ENCODE data around the gene RPL7L1.
"Not testable (repeated sequence)": the region's sequence is repeated elsewhere in the genome, so short reads cannot be mapped to it uniquely, and the experiment has no call there.

Gene RPL7L1

GRCh38 chr6:42891199-42891722 lies 11.8 kb downstream of the RPL7L1 start:
- no peak for DNase-seq (ENCODE audit: low spot score)

DNA sequence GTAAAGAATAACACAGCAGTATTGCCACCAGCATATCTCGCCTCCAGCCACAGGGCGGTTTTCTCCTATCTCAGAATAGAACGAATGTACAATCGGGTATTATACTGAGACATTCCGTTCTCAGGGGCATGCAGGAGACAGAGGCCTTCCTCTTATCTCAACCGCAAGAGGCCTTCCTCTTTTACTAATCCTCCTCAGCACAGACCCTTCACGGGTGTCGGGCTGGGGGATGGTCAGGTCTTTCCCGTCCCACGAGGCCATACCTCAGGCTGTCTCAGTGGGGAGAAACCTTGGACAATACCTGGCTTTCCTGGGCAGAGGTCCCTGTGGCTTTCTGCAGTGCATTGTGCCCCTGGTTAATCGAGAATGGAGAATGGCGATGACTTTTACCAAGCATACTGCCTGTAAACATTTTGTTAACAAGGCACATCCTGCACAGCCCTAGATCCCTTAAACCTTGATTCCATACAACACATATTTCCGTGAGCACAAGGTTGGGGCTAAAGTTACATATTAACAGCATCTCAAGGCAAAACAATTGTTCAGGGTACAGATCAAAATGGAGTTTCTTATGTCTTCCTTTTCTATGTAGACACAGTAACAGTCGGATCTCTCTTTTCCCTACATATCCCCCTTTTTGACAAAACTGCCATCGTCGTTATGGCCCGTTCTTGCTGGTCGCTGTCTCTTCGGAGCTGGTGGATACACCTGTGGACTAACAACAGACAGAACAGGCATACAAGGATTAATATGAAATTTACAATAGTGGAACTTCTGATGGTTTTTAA lies 14.8 kb downstream of the RPL7L1 start:
- DNase-seq (ENCODE audit: low spot score): not testable (repeated sequence)

DNA sequence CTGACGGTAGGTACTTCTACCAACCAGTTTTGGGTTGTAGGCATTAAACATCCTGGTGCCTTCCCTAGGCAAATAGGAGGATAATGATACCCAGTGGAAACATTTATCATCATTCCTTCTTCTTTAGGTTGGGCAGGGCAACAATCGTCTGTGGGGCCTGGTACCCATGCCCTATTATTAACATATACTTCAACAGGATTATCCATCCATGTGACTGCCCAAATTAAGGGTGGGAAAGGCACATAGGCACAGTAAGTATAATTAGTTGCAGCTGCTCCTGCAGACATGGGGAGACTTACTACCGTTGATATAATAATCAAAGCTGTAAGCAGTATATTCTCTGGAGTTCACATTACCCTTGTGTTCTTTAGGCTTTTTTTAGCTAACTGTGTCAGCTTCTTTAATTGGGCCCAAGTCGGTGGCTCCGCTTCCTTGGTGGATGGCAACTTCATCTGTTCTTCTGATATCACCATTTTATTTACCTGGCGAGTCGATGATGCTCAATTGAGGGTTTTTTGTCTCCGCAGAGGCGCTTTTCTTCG lies 16.8 kb downstream of the RPL7L1 start:
- no peak for DNase-seq (ENCODE audit: low spot score)

DNA sequence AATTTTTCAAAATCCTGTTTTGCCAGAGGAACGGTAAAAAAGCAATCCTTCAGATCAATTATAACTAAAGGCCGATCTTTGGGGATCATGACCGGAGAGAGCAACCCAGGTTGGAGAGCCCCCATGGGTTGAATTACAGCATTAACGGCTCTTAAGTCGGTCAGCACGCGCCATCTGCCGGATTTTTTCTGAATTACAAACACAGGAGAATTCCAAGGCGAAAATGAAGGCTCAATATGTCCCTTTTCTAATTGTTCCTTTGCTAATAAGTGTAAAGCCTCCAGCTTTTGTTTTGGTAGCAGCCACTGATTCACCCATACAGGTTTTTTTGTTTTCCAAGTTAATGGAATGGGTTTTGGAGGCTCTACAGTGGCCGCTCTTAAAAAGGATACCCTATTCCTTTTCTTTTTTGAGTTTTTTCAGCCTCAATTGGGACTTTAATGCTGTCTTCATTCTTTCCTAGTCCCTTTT lies 19.5 kb downstream of the RPL7L1 start:
- peak; percentile 26 for DNase-seq (ENCODE audit: low spot score)

DNA sequence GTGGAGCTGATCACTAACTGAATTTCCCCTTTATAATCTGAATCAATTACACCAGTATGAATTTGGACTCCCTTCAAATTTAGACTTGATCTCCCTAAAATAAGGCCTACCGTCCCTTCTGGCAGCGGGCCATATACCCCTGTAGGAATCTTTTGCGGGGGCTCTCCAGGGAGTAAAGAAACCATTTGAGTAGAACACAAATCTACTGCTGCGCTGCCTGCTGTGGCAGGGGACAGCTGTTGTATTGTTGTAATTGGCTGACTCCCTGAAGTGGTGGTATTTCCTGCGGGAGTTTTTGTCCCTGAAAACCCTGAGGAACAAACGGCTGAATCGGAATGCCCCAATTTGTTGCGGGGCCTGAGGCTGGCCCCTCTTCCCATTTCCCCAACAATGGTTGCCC lies 20.5 kb downstream of the RPL7L1 start:
- DNase-seq (ENCODE audit: low spot score): no peak

DNA sequence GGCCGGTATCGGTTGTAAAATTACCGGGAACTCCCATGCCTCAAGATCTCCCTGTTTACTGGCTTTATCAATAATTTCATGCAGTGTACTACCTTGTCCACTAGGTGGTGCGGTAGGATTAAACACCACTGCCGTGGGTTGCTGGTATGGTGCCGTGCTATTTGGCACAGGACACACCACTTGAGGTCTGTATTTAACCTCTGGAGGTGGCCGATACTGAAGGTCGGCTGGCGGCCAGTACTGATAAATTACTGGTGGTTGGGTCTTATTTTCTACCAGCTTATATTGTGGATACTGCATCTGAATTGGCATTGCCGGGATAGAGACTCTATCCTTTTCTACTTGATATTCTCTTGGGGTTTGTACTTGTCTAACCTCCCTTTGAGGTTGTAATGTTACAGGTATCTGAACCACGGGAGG lies 22.1 kb downstream of the RPL7L1 start:
- peak; percentile 60 for DNase-seq (ENCODE audit: low spot score)

DNA sequence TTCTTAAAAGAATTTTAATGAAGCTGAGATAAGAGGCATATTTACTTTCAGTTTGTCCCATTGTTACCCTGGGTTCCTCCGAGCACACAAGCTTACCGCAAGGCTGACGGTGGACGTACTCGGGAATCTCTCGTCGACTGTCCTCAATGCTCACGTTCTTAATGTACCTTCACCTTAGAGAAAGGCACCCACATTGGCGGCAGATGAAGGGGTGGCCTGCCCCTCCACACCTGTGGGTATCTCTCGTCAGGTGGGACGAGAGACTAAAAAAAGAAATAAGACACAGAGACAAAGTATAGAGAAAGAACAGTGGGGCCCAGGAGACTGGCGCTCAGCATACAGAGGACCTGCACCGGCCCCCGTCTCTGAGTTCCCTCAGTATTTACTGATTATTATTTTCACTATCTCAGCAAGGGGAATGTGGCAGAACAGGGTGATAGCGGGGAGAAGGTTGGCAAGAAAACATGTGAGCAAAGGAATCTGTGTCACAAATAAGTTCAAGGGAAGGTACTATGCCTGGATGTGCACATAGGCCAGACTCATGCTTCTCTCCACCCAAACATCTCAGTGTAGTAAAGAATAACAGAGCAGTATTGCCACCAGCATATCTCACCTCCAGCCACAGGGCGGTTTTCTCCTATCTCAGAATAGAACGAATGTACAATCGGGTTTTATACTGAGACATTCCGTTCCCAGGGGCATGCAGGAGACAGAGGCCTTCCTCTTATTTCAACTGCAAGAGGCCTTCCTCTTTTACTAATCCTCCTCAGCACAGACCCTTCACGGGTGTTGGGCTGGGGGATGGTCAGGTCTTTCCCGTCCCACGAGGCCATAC lies 23.2 kb downstream of the RPL7L1 start:
- DNase-seq (ENCODE audit: low spot score): not testable (repeated sequence)

GRCh38 chr6:42904467-42904866 lies 25.1 kb downstream of the RPL7L1 start:
- DNase-seq (ENCODE audit: low spot score): no peak

DNA sequence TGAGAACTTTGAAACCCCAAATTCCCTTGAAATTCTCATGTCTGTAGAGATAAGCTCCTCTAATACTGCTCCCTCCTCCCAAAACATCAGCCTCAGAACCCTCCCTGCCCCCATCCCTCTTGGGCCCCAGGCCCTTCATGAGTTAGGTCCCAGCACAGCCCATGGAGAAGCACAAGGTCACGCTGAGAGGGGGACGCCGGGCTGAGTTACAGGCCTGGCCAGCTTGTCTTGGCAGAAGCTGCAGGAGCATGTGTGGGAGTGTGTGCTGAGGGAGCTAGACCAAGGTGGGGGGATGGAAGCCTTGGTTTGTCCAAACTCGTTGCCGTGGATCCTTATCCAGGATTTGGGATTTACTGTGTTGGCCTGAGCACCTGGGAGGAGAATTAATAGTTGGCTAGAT lies 27.9 kb downstream of the RPL7L1 start:
- no peak for DNase-seq (ENCODE audit: low spot score)

DNA sequence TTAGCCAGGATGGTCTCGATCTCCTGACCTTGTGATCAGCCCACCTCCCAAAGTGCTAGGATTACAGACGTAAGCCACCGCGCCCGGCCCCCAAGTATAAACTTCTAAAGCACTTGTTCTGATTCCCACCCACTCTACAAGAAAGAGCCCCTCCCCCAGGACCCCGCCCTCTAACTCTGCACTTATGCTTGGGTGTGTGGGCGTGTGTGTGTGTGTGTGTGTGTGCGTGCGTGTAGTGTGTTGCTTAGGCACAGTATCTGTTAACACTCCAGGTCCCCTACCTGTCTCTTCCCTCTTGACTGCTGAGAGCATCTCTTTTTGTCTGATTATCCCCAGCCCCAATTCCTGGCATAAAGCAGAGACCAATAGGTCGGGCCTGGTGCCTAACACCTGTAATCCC lies 30.4 kb downstream of the RPL7L1 start:
- DNase-seq (ENCODE audit: low spot score): no peak

- no peak for DNase-seq (ENCODE audit: low spot score)
These were observed 32.0 kb downstream of the RPL7L1 start for GRCh38 chr6:42911171-42912021.

DNA sequence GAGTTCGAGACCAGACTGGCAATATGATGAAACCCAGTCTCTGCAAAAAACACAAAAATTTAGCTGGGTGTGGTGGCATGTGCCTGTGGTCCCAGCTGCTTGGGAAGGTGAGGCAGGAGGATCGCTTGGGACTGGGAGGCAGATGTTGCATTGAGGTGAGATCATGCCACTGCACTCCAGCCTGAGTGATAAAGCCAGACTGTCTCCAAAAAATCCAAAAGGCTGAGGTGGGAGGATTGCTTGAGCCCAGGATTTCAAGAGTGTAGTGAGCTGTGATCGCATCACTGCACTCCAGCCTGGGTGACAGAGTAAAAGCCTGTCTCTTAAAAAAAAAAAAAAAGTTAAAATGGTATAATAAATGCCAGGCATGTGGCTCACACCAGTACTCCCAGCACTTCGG lies 35.1 kb downstream of the RPL7L1 start:
- no peak for DNase-seq (ENCODE audit: low spot score)

- DNase-seq (ENCODE audit: low spot score): no peak
These were observed 36.3 kb downstream of the RPL7L1 start, which contains the start of gene PTCRA for GRCh38 chr6:42915732-42916131. TSS of gene PTCRA (plus strand) at chr6:42916053. CDS start at chr6:42916070, 17 bp downstream.

DNA sequence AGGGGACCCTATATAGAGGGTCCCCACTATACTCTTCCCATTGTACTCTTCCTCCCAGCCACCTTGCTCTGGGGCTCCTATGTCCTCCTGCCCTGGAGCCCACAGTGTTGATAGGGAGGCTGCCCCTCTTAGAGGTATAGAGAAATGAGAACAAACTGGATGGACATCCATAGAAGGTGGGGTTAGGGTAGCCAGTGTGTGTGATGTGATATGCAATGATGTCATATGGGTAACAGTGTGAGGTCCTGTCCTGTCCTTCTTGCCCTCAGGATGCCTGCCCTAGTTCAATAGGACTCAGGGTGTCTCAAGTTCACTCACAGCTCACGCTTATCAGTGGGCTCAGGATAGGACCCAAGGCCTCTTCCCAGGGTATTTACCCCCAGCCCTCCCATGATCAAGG lies 36.9 kb downstream of the RPL7L1 start:
- DNase-seq (ENCODE audit: low spot score): no peak

- no peak for DNase-seq (ENCODE audit: low spot score)
These were observed 42.4 kb downstream of the RPL7L1 start for GRCh38 chr6:42921801-42922200.

GRCh38 chr6:42923666-42924065 lies 44.2 kb downstream of the RPL7L1 start:
- no peak for DNase-seq (ENCODE audit: low spot score)

DNA sequence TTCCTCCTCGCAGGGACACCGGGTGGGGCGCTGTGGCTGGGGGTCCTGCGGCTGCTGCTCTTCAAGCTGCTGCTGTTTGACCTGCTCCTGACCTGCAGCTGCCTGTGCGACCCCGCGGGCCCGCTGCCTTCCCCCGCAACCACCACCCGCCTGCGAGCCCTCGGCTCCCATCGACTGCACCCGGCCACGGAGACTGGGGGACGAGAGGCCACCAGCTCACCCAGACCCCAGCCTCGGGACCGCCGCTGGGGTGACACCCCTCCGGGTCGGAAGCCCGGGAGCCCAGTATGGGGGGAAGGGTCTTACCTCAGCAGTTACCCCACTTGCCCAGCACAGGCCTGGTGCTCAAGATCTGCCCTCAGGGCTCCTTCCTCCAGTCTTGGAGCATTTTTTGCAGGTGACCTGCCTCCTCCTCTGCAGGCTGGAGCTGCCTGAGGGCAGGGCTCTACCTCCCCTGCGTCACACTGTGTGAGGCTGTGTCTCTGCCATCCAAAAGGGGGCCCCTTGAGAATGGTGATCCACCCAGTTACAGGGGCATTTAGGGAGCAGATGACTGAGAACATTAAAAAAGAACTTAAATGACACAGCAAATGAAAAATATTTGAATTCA lies 45.9 kb downstream of the RPL7L1 start:
- no peak for DNase-seq (ENCODE audit: low spot score)

DNA sequence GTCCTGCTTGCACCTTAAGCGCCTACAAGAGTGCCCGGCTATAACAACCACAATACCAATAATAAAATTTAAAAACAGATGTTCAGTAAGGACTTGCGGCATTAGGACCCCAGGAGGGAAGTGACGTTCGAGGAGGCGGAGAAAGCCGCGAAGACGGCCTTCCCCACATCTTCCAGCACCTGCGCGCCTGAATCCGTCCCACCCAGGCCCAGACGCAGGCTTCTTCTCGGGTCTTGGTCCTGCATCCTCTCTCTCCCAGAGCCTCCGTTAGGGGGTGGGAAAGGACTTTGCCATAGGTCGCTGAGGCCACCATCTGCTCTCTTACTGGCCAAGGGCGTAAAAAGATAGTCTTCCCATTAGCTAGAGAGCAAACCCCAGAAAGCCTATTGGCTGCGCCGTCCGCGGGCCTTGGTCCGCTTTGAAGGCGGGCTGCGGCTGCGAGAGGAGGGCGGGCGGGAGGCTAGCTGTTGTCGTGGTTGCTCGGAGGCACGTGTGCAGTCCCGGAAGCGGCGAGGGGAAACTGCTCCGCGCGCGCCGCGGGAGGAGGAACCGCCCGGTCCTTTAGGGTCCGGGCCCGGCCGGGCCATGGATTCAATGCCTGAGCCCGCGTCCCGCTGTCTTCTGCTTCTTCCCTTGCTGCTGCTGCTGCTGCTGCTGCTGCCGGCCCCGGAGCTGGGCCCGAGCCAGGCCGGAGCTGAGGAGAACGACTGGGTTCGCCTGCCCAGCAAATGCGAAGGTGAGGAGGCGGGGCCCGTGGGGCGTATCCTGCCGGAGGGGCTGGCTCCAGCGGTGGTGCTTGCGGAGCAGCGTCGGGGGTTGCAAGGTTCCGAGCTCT lies 49.8 kb downstream of the RPL7L1 start, which contains the start of gene CNPY3:
Gene CNPY3 (plus strand): TSS at position 495 of the 835 bp plus-strand sequence. CDS start 91 bp downstream, at position 586.
- peak; percentile 94 for DNase-seq (ENCODE audit: low spot score)

DNA sequence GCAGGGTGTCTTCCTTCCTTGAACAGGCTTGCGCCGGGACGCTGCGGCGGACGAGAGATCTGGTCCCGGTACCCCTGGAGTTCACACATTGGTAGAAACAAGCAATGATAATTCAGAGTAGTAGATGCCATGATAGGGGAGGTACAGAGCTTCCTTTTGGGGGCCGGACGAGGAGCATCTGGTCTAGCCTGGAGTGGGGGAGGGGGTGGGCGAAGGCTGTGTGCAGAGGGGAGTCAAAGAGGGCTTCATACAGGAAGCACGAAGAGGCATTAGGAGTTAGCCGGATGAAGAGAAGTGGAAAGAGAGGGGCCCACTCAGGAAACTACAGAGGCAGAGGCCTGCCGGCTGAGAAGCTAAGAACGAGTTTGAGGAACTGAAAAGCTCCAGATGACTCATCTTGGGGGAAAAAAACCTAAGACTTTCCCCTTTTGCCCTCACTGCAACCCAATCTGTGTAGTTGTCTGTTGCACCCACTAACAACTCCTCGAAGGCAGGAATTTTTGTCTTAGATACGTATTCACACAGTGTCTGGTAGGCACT lies 50.5 kb downstream of the RPL7L1 start:
- DNase-seq (ENCODE audit: low spot score): peak; percentile 82

DNA sequence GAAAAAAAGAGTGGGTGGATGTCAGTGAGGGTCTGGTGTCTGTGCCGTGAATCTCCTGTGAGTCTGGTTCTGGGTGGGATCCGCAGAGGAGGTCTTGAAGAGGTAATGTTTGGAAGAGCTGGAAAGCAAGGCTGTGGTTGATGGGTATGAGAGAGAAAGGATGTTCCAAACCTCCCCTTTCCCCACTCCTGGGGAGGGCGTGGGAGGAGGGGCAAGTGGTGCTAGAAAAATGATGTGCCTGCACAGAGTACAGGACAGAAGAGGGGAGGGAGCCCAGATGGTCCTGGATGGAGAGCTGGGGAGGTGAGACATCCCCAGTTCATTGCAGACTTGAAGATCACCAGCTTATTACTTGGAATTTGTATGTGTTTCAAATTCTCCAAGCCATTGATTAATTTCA lies 53.0 kb downstream of the RPL7L1 start:
- DNase-seq (ENCODE audit: low spot score): no peak
